Keratinocyte (primary cell): ENCODE results near the gene SDK2.

Source experiments
- CTCF ChIP-seq, 3 experiments: IDR thresholded peaks in 1 of 3; conservative IDR thresholded peaks in 1 of 3; optimal IDR thresholded peaks in 1 of 3; 2 replicates in 2 of 3; 3 replicates in 1 of 3; pipeline versions ENCODE3 to v1.5.1; 2011; ENCODE audit warnings: low read length in 3 of 3, mild to moderate bottlenecking in 3 of 3, moderate library complexity in 2 of 3, control low read depth in 1 of 3, inconsistent platforms in 1 of 3; ENCODE audit not compliant: insufficient read depth in 2 of 3; ENCODE audit errors: extremely low read depth in 1 of 3
- EZH2 ChIP-seq: IDR thresholded peaks from one replicate; pipeline ENCODE4 v1.6.1; 2012; ENCODE audit warnings: inconsistent platforms, mild to moderate bottlenecking, low read length, moderate library complexity

- TF ChIP-seq CTCF (optimal IDR thresholded peaks at IDR 0.05 in 1 of 3, IDR thresholded peaks at IDR 0.05 in 1 of 3, conservative IDR thresholded peaks at IDR 0.05 in 1 of 3; ENCODE audit: extremely low read depth in 1 of 3, insufficient read depth in 2 of 3, low read length in 3 of 3): no peak
- no peak for TF ChIP-seq EZH2
These were observed 83.1 kb downstream of the SDK2 start for GRCh38 chr17:73561111-73561510.
